Fibroblast of lung (primary cell): ENCODE data around the gene GOLGA8S.

ENCODE experiments used
- CTCF ChIP-seq, 2 donors: IDR thresholded peaks in 1 of 2; conservative IDR thresholded peaks in 1 of 2; 1 replicate in 1 of 2; 2 replicates in 1 of 2; pipeline ENCODE4 v1.5.1; 2011 to 2012; ENCODE audit warnings: low read length in 2 of 2, control low read depth in 1 of 2, inconsistent platforms in 1 of 2, low read depth in 1 of 2, mild to moderate bottlenecking in 1 of 2
- EZH2 ChIP-seq: IDR thresholded peaks from 2 replicates; pipeline ENCODE4 v1.5.1; 2012; ENCODE audit warnings: low read length, control low read depth, mild to moderate bottlenecking; ENCODE audit errors: missing control alignments

GRCh38 chr15:23411841-23412240 is 57.3 kb downstream of the GOLGA8S start:
- TF ChIP-seq CTCF (conservative IDR thresholded peaks at IDR 0.05 in 1 of 2, IDR thresholded peaks at IDR 0.05 in 1 of 2; ENCODE audit: low read depth in 1 of 2, low read length in 2 of 2) (no peak), EZH2 (no peak)
